Head of caudate nucleus (tissue), 42 donors: ENCODE data around the gene S100B.

Experiments
- DNase-seq, 42 donors: peaks; one replicate each; pipeline versions ENCODE4 v3.0.0 to v3.0.0-alpha.2; 2020 to 2021; ENCODE audit warnings: mixed read lengths in 7 of 42
- intact Hi-C: fragments of 100-400 bp; cut with DNase I; formaldehyde crosslinking; loops from one replicate; pipeline ENCODE4 v1.15.0; 2022

Gene S100B

DNA sequence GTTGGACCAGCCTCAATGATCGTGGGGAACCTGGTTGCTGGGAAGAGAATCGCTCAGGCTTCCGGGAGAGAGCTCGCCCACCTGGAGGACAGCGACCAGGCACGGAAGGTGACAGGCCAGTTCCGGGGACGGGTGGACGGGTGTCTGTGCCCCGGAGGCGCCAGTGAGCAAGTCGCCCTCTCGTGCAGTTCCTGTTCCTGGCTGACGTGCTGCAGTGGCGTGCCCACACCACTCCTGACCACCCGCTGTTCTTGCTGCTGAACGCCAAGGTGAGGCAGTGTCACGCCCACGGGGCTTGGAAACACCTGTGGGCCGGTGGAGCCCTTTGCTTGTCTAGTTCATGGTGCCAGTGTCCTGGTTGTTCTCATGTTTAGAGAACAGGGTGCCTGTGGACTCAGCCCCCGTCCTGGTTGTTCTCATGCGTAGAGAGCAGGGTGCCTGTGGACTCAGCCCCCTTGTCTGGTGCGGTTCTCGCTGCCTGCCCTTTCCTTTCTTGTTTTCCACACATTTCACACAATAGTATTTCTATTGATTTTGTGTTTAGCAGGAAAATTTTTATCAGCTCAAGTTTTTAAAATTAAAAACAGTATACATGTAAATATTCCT, 53.1 kb downstream of the S100B start:
- intact Hi-C loops, result no loop called here
- peak in 2 of 42 donors; percentile 24 to 45 for DNase-seq

DNA sequence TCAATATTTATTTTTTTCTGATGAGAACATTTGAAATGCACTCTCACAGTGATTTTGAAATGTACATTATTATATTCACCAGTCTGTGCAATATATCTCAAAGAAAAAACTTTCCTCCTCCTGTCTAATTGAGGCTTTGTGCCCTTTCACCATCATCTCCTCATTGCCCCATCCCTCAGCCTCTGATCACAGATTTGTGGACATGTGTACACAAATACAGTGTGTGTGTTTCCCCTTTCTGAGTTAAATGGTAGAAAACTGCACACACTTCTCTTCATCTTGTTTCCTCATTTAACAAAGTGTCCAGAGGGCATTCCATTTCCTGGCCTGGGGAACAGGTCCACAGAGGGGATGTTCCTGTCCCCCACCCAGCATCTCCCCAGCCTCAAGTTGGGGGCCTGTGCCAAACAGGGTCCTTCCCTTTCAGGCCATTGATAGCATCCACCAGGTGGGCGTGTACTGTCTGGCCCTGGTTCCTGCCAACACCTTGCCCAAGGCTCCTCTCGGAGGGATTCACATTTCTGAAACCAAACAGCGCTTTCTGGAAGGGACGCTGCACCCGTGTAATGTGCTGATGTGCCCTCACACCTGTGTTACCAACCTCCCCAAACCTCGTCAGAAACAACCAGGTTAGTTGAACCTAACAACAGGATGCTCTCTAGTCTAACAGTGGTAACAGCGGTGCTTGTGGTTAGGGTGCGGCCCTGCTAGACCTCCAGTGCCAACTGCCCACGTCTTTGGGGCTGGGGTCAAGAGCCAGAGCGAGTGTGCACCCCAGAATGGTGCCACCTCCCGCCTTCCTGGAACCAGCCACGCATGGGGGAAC, 54.6 kb downstream of the S100B start:
- intact Hi-C loops, result no loop called here
- no peak for DNase-seq

DNA sequence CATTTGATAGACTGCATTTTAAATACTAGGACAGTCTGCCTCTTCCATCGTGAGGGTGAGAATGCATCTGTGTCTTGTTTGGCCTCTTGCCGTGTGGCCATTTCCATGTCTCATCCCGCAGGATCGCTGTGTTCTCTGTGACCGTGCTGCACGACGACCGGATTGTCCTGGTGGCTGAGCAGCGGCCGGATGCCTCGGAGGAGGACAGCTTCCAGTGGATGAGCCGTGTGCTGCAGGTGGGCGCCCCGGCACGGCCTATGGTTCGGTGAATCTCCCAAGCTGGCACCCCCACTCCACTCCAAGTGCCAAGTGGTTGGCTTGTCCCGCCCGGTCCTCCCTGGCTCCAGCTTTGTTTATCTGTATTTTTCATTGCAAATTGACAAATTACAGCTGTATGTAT, 55.2 kb downstream of the S100B start:
- intact Hi-C loops, result no loop called here
- DNase-seq, result no peak
